HG03571 (cell line): ENCODE results near the gene UBE2I.
"Not testable (repeated sequence)": the region's sequence is repeated elsewhere in the genome, so short reads cannot be mapped to it uniquely, and the experiment has no call there.

ENCODE experiments used
- ATAC-seq: cut with Tn5 transposase; IDR thresholded peaks from one replicate; pipeline ENCODE4 v1.9.1; 2021; ENCODE audit not compliant: unreplicated experiment

The UBE2I gene

GRCh38 chr16:1328136-1328535, 18.7 kb downstream of the UBE2I start:
- not testable (repeated sequence) for ATAC-seq

GRCh38 chr16:1328961-1329360, 19.5 kb downstream of the UBE2I start:
- ATAC-seq: not testable (repeated sequence)

- ATAC-seq: no peak
Observed at GRCh38 chr16:1330260-1330914, 21.0 kb downstream of the UBE2I start.

GRCh38 chr16:1330931-1331711, 21.7 kb downstream of the UBE2I start:
- no peak for ATAC-seq

- ATAC-seq: no peak
Observed at GRCh38 chr16:1331712-1332617, 22.5 kb downstream of the UBE2I start.

- ATAC-seq: no peak
Observed at GRCh38 chr16:1332618-1333148, 23.2 kb downstream of the UBE2I start.

- no peak for ATAC-seq
Observed at GRCh38 chr16:1333149-1333812, 23.8 kb downstream of the UBE2I start, which contains the start of gene BAIAP3. TSS of gene BAIAP3 (plus strand) at chr16:1333645. CDS start at chr16:1338550, 4,905 bp downstream.

- no peak for ATAC-seq
Observed at GRCh38 chr16:1333854-1334700, 24.6 kb downstream of the UBE2I start.

GRCh38 chr16:1334739-1335138, 25.3 kb downstream of the UBE2I start:
- ATAC-seq: no peak

- ATAC-seq: no peak
Observed at GRCh38 chr16:1335211-1335971, 26.0 kb downstream of the UBE2I start.

- no peak for ATAC-seq
Observed at GRCh38 chr16:1335996-1336395, 26.6 kb downstream of the UBE2I start.

GRCh38 chr16:1336619-1337018, 27.2 kb downstream of the UBE2I start:
- ATAC-seq: no peak

- no peak for ATAC-seq
Observed at GRCh38 chr16:1337486-1337885, 28.1 kb downstream of the UBE2I start.

GRCh38 chr16:1338119-1338730, 28.8 kb downstream of the UBE2I start:
- ATAC-seq: no peak

GRCh38 chr16:1338855-1339675, 29.6 kb downstream of the UBE2I start:
- no peak for ATAC-seq

GRCh38 chr16:1340730-1341494, 31.5 kb downstream of the UBE2I start:
- no peak for ATAC-seq
